Fibroblast of mammary gland (primary cell): ENCODE results near the gene CCSER1.

ENCODE experiments used
- DNase-seq: peaks from one replicate; pipeline ENCODE4 v3.0.0-alpha.2; 2010; ENCODE audit warnings: low read depth
- H3K4me3 ChIP-seq: 2 replicates; pipeline ENCODE4 v1.5.1; 2011; ENCODE audit warnings: low read depth, mild to moderate bottlenecking, low read length, moderate library complexity; ENCODE audit not compliant: control insufficient read depth
- TF ChIP-seq, protein P1 (sequence below): conservative IDR thresholded peaks from 2 replicates; pipeline ENCODE4 v1.5.1; 2011; ENCODE audit warnings: low read depth, low read length, inconsistent platforms; ENCODE audit not compliant: control insufficient read depth, insufficient read depth

Gene CCSER1

GRCh38 chr4:91592125-91592524, 1464.9 kb downstream of the CCSER1 start:
- DNase-seq: no peak
- TF ChIP-seq, protein P1, sequence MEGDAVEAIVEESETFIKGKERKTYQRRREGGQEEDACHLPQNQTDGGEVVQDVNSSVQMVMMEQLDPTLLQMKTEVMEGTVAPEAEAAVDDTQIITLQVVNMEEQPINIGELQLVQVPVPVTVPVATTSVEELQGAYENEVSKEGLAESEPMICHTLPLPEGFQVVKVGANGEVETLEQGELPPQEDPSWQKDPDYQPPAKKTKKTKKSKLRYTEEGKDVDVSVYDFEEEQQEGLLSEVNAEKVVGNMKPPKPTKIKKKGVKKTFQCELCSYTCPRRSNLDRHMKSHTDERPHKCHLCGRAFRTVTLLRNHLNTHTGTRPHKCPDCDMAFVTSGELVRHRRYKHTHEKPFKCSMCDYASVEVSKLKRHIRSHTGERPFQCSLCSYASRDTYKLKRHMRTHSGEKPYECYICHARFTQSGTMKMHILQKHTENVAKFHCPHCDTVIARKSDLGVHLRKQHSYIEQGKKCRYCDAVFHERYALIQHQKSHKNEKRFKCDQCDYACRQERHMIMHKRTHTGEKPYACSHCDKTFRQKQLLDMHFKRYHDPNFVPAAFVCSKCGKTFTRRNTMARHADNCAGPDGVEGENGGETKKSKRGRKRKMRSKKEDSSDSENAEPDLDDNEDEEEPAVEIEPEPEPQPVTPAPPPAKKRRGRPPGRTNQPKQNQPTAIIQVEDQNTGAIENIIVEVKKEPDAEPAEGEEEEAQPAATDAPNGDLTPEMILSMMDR: no peak
- no peak overlapping the region for H3K4me3 ChIP-seq

GRCh38 chr4:91596718-91597117, 1469.5 kb downstream of the CCSER1 start:
- TF ChIP-seq, protein P1: no peak
- no peak overlapping the region for H3K4me3 ChIP-seq
- no peak for DNase-seq

DNA sequence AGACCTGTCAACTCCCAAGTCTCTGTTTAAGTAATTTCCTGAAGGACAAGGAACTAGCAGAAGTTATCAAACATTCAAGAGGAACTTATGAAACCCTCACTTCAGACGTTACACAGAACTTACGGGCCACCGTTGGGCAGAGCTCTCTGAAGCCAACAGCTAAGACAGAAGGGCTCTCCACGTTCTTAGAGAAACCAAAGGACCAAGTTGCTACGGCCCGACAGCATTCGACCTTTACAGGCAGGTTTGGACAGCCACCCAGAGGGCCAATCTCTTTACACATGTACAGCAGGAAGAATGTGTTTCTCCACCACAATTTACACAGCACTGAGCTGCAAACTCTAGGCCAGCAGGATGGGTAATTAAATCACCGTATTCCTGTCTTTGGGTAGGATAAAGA, 1471.5 kb downstream of the CCSER1 start:
- TF ChIP-seq, protein P1: no peak
- H3K4me3 ChIP-seq: no peak overlapping the region
- no peak for DNase-seq

DNA sequence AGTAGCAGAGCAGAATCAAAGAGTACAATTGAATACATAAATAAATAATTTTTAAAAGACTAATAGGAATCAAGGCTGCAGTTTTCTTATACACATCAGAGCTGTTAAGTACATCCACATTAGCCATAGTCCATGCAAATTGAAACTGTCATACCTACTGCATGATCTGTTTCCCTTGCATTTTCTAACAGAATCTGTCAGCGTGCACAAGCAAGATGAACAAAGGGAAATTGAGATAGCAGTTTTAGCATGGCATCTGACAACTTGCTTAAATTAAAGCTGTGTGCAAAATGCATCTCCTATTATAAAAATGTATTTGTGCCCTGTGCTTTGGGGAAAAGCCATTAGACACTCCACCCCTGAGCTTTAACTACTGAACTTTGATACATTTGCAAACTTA, 1473.1 kb downstream of the CCSER1 start:
- TF ChIP-seq, protein P1: no peak
- no peak for DNase-seq
- no peak overlapping the region for H3K4me3 ChIP-seq

DNA sequence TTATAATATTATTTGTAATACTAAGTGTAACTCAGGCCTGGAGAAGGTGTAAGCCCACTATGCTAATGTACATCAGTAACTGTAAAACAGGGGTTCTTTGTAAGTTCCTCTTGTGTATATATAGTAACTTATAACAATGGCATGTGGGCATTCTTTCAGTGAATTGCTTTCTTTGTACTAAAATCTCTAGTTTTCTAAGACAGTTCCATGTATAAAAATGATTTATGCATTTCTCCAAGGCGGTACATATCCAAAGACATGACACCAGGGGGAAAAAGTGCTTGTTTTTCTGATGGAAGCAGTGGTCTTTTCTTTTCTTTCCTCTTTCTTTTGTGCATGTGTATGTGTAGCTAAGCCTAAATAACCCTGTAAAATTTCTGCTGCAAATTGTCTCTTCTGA, 1474.2 kb downstream of the CCSER1 start:
- no peak overlapping the region for H3K4me3 ChIP-seq
- TF ChIP-seq, protein P1: no peak
- no peak for DNase-seq

DNA sequence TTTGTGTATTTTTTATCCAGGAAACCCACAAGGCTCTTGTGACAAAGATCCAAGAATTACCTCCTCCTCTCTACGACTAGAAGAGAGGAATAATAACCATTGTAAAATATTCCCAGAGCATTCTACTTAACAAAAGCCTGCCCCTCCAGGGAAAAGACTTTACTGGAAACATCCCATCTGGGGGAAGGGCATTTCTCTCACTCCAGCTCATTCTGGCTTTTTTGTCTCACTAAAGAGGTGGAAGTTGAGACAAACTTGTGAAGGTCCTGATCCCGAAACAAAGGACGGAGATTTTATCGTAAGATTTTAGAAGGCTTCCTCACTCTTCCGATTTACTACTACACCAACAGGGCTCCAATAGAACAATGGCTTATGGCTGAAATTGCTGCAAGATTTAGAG, 1484.6 kb downstream of the CCSER1 start:
- TF ChIP-seq, protein P1: no peak
- no peak overlapping the region for H3K4me3 ChIP-seq
- DNase-seq: no peak

GRCh38 chr4:91620952-91621351, 1493.8 kb downstream of the CCSER1 start:
- TF ChIP-seq, protein P1: no peak
- no peak for DNase-seq
- H3K4me3 ChIP-seq: no peak overlapping the region
